H1 (cell line): Measurements from ENCODE around the gene MBNL1. TPM values are rescaled to one million over a fixed set of nuclear protein-coding genes. Genes with fewer than 3 reads are reported as not detected.

Experiments used
- CTCF ChIA-PET: fragments of 300-600 bp; sonication (Branson Sonifier 250); formaldehyde crosslinking; loops from one replicate; lab custom pipeline; 2021; ENCODE audit not compliant: partially characterized antibody; lab: Charles Lee
- POLR2A ChIA-PET: fragments of 300-600 bp; sonication (Branson Sonifier 250); formaldehyde crosslinking; loops from one replicate; lab custom pipeline; 2021; ENCODE audit warnings: inconsistent platforms; ENCODE audit not compliant: partially characterized antibody; lab: Charles Lee
- DNase-seq, 2 experiments: peaks; one replicate each; pipeline versions ENCODE4 v3.0.0 to v3.0.0-alpha.2; 2010 to 2022; ENCODE audit warnings: low spot score in 2 of 2, low read depth in 1 of 2, mixed read lengths in 1 of 2
- FAIRE-seq: peaks from 2 replicates; lab custom pipeline; 2011; peaks lifted over from hg19 to GRCh38; lab: Jason Lieb, UNC
- H2AFZ ChIP-seq: 2 replicates; pipeline ENCODE4 v1.8.1; 2012; ENCODE audit warnings: low read length, inconsistent platforms
- H2AK5ac ChIP-seq: 2 replicates; pipeline ENCODE4 v1.6.1; 2013; ENCODE audit warnings: low read depth, low read length
- H2BK120ac ChIP-seq: replicated peaks from 2 replicates; pipeline ENCODE3; 2013; ENCODE audit warnings: low read depth, low read length, inconsistent platforms
- H2BK12ac ChIP-seq: 2 replicates; pipeline ENCODE4 v1.6.1; 2013; ENCODE audit warnings: low read depth, low read length
- H2BK15ac ChIP-seq: 2 replicates; pipeline ENCODE4 v1.6.1; 2013; ENCODE audit warnings: low read length
- H2BK20ac ChIP-seq: 2 replicates; pipeline ENCODE4 v1.6.1; 2013; ENCODE audit warnings: low read length
- H2BK5ac ChIP-seq: 2 replicates; pipeline ENCODE4 v1.6.1; 2013; ENCODE audit warnings: low read depth, low read length
- H3K14ac ChIP-seq: 2 replicates; pipeline ENCODE4 v1.6.1; 2013; ENCODE audit warnings: inconsistent platforms; ENCODE audit not compliant: insufficient read length
- H3K18ac ChIP-seq: 2 replicates; pipeline ENCODE4 v1.6.1; 2013; ENCODE audit warnings: low read length; ENCODE audit errors: extremely low read depth
- H3K23ac ChIP-seq: 2 replicates; pipeline ENCODE4 v1.6.1; 2013; ENCODE audit warnings: inconsistent platforms; ENCODE audit not compliant: insufficient read length
- H3K23me2 ChIP-seq: 2 replicates; pipeline ENCODE4 v1.6.1; 2013; ENCODE audit warnings: low read depth, low read length
- H3K27ac ChIP-seq: 2 replicates; pipeline ENCODE4 v1.6.1; 2011; ENCODE audit warnings: low read depth, low read length, inconsistent platforms
- H3K27me3 ChIP-seq, 4 experiments: replicated peaks in 1 of 4; 1 replicate in 1 of 4; 2 replicates in 3 of 4; pipeline versions ENCODE4 v1.6.1 to v1.8.1; 2011 to 2013; ENCODE audit warnings: low read length in 3 of 4, mild to moderate bottlenecking in 3 of 4, inconsistent platforms in 2 of 4, mixed read lengths in 2 of 4, moderate library complexity in 1 of 4; ENCODE audit not compliant: control insufficient read depth in 3 of 4, insufficient read depth in 3 of 4; ENCODE audit errors: extremely low read depth in 1 of 4
- H3K36me3 ChIP-seq, 4 experiments: 2 replicates each; pipeline versions ENCODE4 v1.6.1 to v1.8.1; 2011 to 2013; ENCODE audit warnings: mild to moderate bottlenecking in 4 of 4, low read length in 3 of 4, moderate library complexity in 2 of 4, control low read depth in 1 of 4, inconsistent platforms in 1 of 4; ENCODE audit not compliant: insufficient read depth in 4 of 4, control insufficient read depth in 2 of 4
- H3K4ac ChIP-seq: replicated peaks from 2 replicates; pipeline ENCODE3; 2013; ENCODE audit warnings: low read length, low read depth, mixed read lengths, inconsistent platforms; ENCODE audit not compliant: insufficient read length
- H3K4me1 ChIP-seq, 4 experiments: replicated peaks in 1 of 4; 1 replicate in 1 of 4; 2 replicates in 3 of 4; pipeline versions ENCODE4 v1.6.1 to v1.8.1; 2011 to 2013; ENCODE audit warnings: low read length in 3 of 4, inconsistent platforms in 2 of 4, mixed read lengths in 1 of 4; ENCODE audit not compliant: insufficient read depth in 4 of 4, control insufficient read depth in 3 of 4
- H3K4me2 ChIP-seq, 2 experiments: 2 replicates each; pipeline versions ENCODE4 v1.6.1 to v1.8.1; 2011 to 2013; ENCODE audit warnings: low read depth in 2 of 2, low read length in 2 of 2, control low read depth in 1 of 2, inconsistent platforms in 1 of 2, mild to moderate bottlenecking in 1 of 2; ENCODE audit not compliant: insufficient read depth in 1 of 2
- H3K4me3 ChIP-seq, 4 experiments: fragments of 200-600, 300-600 bp in 1 of 4; sonication (generic), shearing (Covaris generic), sonication (Bioruptor Twin) in 1 of 4; 2 replicates each; pipeline versions ENCODE4 v1.5.1 to v1.8.1; 2011 to 2016; ENCODE audit warnings: low read length in 4 of 4, low read depth in 3 of 4, control low read depth in 2 of 4, inconsistent platforms in 2 of 4, mild to moderate bottlenecking in 2 of 4, mixed read lengths in 1 of 4, moderate library complexity in 1 of 4; ENCODE audit not compliant: insufficient read depth in 2 of 4; ENCODE audit errors: extremely low read depth in 1 of 4
- H3K56ac ChIP-seq: replicated peaks from 2 replicates; pipeline ENCODE3; 2013; ENCODE audit warnings: low read depth, mild to moderate bottlenecking, mixed read lengths, low read length, inconsistent platforms; ENCODE audit not compliant: insufficient read length
- H3K79me1 ChIP-seq: 2 replicates; pipeline ENCODE4 v1.6.1; 2013; ENCODE audit warnings: low read depth, low read length, control low read depth
- H3K79me2 ChIP-seq, 2 experiments: 2 replicates each; pipeline versions ENCODE4 v1.6.1 to v1.8.1; 2012 to 2013; ENCODE audit warnings: low read length in 2 of 2, mild to moderate bottlenecking in 2 of 2, inconsistent platforms in 1 of 2; ENCODE audit not compliant: insufficient read depth in 2 of 2, control insufficient read depth in 1 of 2
- H3K9ac ChIP-seq, 4 experiments: replicated peaks in 1 of 4; 1 replicate in 1 of 4; 2 replicates in 3 of 4; pipeline versions ENCODE4 v1.6.1 to v1.8.1; 2011 to 2013; ENCODE audit warnings: low read depth in 3 of 4, low read length in 3 of 4, control low read depth in 2 of 4, mild to moderate bottlenecking in 2 of 4, moderate library complexity in 2 of 4, inconsistent platforms in 1 of 4; ENCODE audit errors: extremely low read depth in 1 of 4
- H3K9me3 ChIP-seq, 2 experiments: 2 replicates each; pipeline versions ENCODE4 v1.6.1 to v1.8.1; 2012 to 2013; ENCODE audit warnings: mild to moderate bottlenecking in 2 of 2, moderate library complexity in 2 of 2, control low read depth in 1 of 2, inconsistent platforms in 1 of 2, low read depth in 1 of 2, low read length in 1 of 2, mixed read lengths in 1 of 2; ENCODE audit not compliant: insufficient read depth in 2 of 2
- H4K20me1 ChIP-seq, 2 experiments: replicated peaks in 1 of 2; 2 replicates each; pipeline versions ENCODE3 to v1.8.1; 2011 to 2013; ENCODE audit warnings: inconsistent platforms in 2 of 2, low read length in 2 of 2, mild to moderate bottlenecking in 1 of 2; ENCODE audit not compliant: insufficient read depth in 2 of 2, control insufficient read depth in 1 of 2
- H4K5ac ChIP-seq: 2 replicates; pipeline ENCODE4 v1.6.1; 2013; ENCODE audit warnings: low read length, low read depth, mixed read lengths, inconsistent platforms; ENCODE audit not compliant: insufficient read length
- H4K8ac ChIP-seq: 2 replicates; pipeline ENCODE4 v1.8.0; 2013; ENCODE audit warnings: mild to moderate bottlenecking, moderate library complexity, low read length, inconsistent platforms; ENCODE audit not compliant: insufficient read depth; ENCODE audit errors: extremely low read depth
- H4K91ac ChIP-seq: replicated peaks from 2 replicates; pipeline ENCODE3; 2013; ENCODE audit warnings: low read length, mixed read lengths, inconsistent platforms; ENCODE audit not compliant: insufficient read length
- POLR2A ChIP-seq, 2 experiments: IDR thresholded peaks; 1 replicate in 1 of 2; 2 replicates in 1 of 2; pipeline ENCODE4 v1.6.1; 2011; ENCODE audit warnings: low read depth in 2 of 2, low read length in 2 of 2, mild to moderate bottlenecking in 2 of 2; ENCODE audit errors: control extremely low read depth in 1 of 2
- WGBS, 2 experiments: shearing (Covaris generic) in 1 of 2; methylation state at CpG; one replicate each; pipeline versions ENCODE4 v1.1.6 to v1.1.7; 2013 to 2015; ENCODE audit warnings: low lambda C conversion rate in 2 of 2, mixed read lengths in 2 of 2, inconsistent platforms in 1 of 2, low coverage in 1 of 2, missing lambda C conversion rate in 1 of 2; ENCODE audit not compliant: insufficient replicate concordance in 2 of 2, insufficient coverage in 1 of 2, insufficient read length in 1 of 2; ENCODE audit errors: extremely low coverage in 1 of 2, missing lambda C conversion rate in 1 of 2; 5-methylcytosine and 5-hydroxymethylcytosine counted together
- polyA plus RNA-seq, 7 experiments: library from polyadenylated mRNA; depleted of rRNA in 3 of 7; stranded (reverse) in 5 of 7; unstranded in 2 of 7; fragments of >200 nt in 5 of 7; fragments of 200-250 nt in 2 of 7; gene quantifications; 1 replicate in 5 of 7; 2 replicates in 1 of 7; 4 replicates in 1 of 7; pipeline versions ENCODE4 v1.2.1 to v1.2.3, GENCODE V29; 2011 to 2013; ENCODE audit warnings: missing spikeins in 2 of 7, mixed read lengths in 2 of 7
- total RNA-seq: library from RNA; stranded (reverse); fragmentation: NEBNext Ultra II Directional; extraction: Animal tissue kit (Norgen Biotek cat#: 25700); gene quantifications from 2 replicates; pipeline ENCODE4 v1.2.1, GENCODE V29; 2021

Gene MBNL1
- total and polyA plus RNA-seq, 2 of the 8 experiments (the other 6 are each of a cell fraction or from before 2014, with no cell fraction given), result 5.0 to 16.4 TPM

GRCh38 chr3:152296382-152296781 lies 27.7 kb downstream of the MBNL1 start:
- Histone ChIP-seq H3K23me2 (no peaks in the 10 kb centered on the region), H4K20me1 (no peaks in the 10 kb centered on the region), H2BK5ac (no peak overlapping the region), H3K4ac (no peak overlapping the region), H2AFZ (no peak overlapping the region), H3K4me2 (no peak overlapping the region), H4K5ac (no peak overlapping the region), H4K91ac (no peak overlapping the region), H3K9me3 (no peaks in the 10 kb centered on the region), H2AK5ac (no peak overlapping the region), H3K79me2 (peaks cover 0 to 48% of the 10 kb centered on the region in 2 experiments; a peak in 2 of 4 replicates), H2BK120ac (no peak overlapping the region), H3K18ac (no peak overlapping the region), H3K4me1 (peaks cover 0 to 8% (median 5%) of the 10 kb centered on the region in 4 experiments; a peak in 6 of 7 replicates), H3K79me1 (peaks cover 3% of the 10 kb centered on the region; the same call in 1 of the 2 replicates), H2BK20ac (no peak overlapping the region), H3K9ac (no peak overlapping the region), H3K14ac (no peak overlapping the region), H3K27me3 (no peaks in the 10 kb centered on the region), H2BK15ac (no peak overlapping the region), H3K36me3 (no peaks in the 10 kb centered on the region; a peak in 1 of 8 replicates), H3K4me3 (no peak overlapping the region), H3K27ac (no peak overlapping the region), H2BK12ac (no peak overlapping the region), H3K56ac (no peak overlapping the region), H3K23ac (no peak overlapping the region), H4K8ac (no peak overlapping the region)
- 91% methylated on average over 3 of the region's 3 CpGs; no CpG with 5 or more reads in 1 of the 2 experiments for WGBS, 2 experiments
- DNase-seq (no peak), FAIRE-seq (no peak)
- POLR2A ChIA-PET, result no interaction called here
- CTCF ChIA-PET, result interaction anchor here (0.6 to 1.2 kb wide), 2 partner anchors 35 to 225 kb away, joined by 3 read pairs; no protein-coding TSS in a partner anchor
- TF ChIP-seq POLR2A (IDR thresholded peaks at IDR 0.05; ENCODE audit: control extremely low read depth in 1 of 2, low read depth in 2 of 2, low read length in 2 of 2), result no peak
